Astrocyte (in vitro differentiated cells and primary cell): Measurements from ENCODE around the gene CDK14.

Experiments
- CTCF ChIP-seq: IDR thresholded peaks from 2 replicates; pipeline ENCODE4 v1.5.1; 2011; ENCODE audit warnings: low read depth, mild to moderate bottlenecking, inconsistent platforms, low read length, moderate library complexity; ENCODE audit not compliant: insufficient read depth
- EZH2 ChIP-seq: IDR thresholded peaks from 2 replicates; pipeline ENCODE4 v1.6.1; 2012; ENCODE audit warnings: mild to moderate bottlenecking, low read length, inconsistent platforms; ENCODE audit not compliant: insufficient read depth

- no peak for TF ChIP-seq CTCF
- TF ChIP-seq EZH2, result no peak
These were observed 143.6 kb downstream of the CDK14 start for GRCh38 chr7:90739716-90740115.
